ENCODE results near the gene LENG9. TPM values are rescaled to one million over a fixed set of nuclear protein-coding genes. Genes with fewer than 3 reads are reported as not detected.
A peak's percentile ranks its signal among the peaks of the same experiment; 100 is the strongest.

Gene LENG9
- total RNA-seq, 1 donor from 2014 or later = 10.3 TPM

GRCh38 chr19:54462655-54463530, 685 bp downstream of the LENG9 start:
- Histone ChIP-seq H3K36me3 (peaks cover 0 to 43% of the 10 kb centered on the region in 2 donors), H3K4me3 (peak overlapping the region; percentile 62 to 64), H3K4me1 (peaks cover 32% of the 10 kb centered on the region), H3K9me3 (no peaks in the 10 kb centered on the region), H3K27ac (peak overlapping the region; percentile 90), H3K27me3 (no peaks in the 10 kb centered on the region)
- TF ChIP-seq POLR2AphosphoS5 (IDR thresholded peaks at IDR 0.05; ENCODE audit: insufficient read depth in 1 of 2, low read depth in 1 of 2) (peak in 1 of 2 donors; percentile 47), POLR2A (IDR thresholded peaks at IDR 0.05) (no peak), CTCF (IDR thresholded peaks at IDR 0.05) (peak in 1 of 3 experiments; percentile 19)
- intact Hi-C loops (cut with DNase I) = no loop called here
- no peak for DNase-seq (ENCODE audit: extremely low spot score in 2 of 2)

GRCh38 chr19:54462047-54462654, 1.4 kb downstream of the LENG9 start:
- Histone ChIP-seq H3K4me3 (peak overlapping the region; percentile 62 to 64), H3K9me3 (no peaks in the 10 kb centered on the region), H3K27ac (peak overlapping the region; percentile 90), H3K36me3 (peaks cover 0 to 50% of the 10 kb centered on the region in 2 donors), H3K4me1 (peaks cover 32% of the 10 kb centered on the region), H3K27me3 (no peaks in the 10 kb centered on the region)
- intact Hi-C loops (cut with DNase I) = no loop called here
- no peak for DNase-seq (ENCODE audit: extremely low spot score in 2 of 2)
- TF ChIP-seq POLR2A (IDR thresholded peaks at IDR 0.05) (no peak), POLR2AphosphoS5 (IDR thresholded peaks at IDR 0.05; ENCODE audit: insufficient read depth in 1 of 2, low read depth in 1 of 2) (no peak), CTCF (IDR thresholded peaks at IDR 0.05) (no peak)

GRCh38 chr19:54461613-54462012, 2.0 kb downstream of the LENG9 start:
- Histone ChIP-seq H3K27me3 (no peaks in the 10 kb centered on the region), H3K9me3 (no peaks in the 10 kb centered on the region), H3K27ac (no peak overlapping the region), H3K4me3 (no peak overlapping the region), H3K36me3 (peaks cover 0 to 55% of the 10 kb centered on the region in 2 donors), H3K4me1 (peaks cover 32% of the 10 kb centered on the region)
- intact Hi-C loops (cut with DNase I) = no loop called here
- TF ChIP-seq POLR2A (IDR thresholded peaks at IDR 0.05) (no peak), POLR2AphosphoS5 (IDR thresholded peaks at IDR 0.05; ENCODE audit: insufficient read depth in 1 of 2, low read depth in 1 of 2) (no peak)
- no peak for DNase-seq (ENCODE audit: extremely low spot score in 2 of 2)

GRCh38 chr19:54461210-54461609, 2.4 kb downstream of the LENG9 start:
- Histone ChIP-seq H3K36me3 (peaks cover 0 to 59% of the 10 kb centered on the region in 2 donors), H3K4me3 (no peak overlapping the region), H3K4me1 (peaks cover 32% of the 10 kb centered on the region), H3K27ac (no peak overlapping the region), H3K9me3 (no peaks in the 10 kb centered on the region), H3K27me3 (no peaks in the 10 kb centered on the region)
- no peak for TF ChIP-seq POLR2AphosphoS5 (IDR thresholded peaks at IDR 0.05; ENCODE audit: insufficient read depth in 1 of 2, low read depth in 1 of 2)
- TF ChIP-seq POLR2A (IDR thresholded peaks at IDR 0.05) = no peak
- no peak for TF ChIP-seq CTCF (IDR thresholded peaks at IDR 0.05)
- DNase-seq (ENCODE audit: extremely low spot score in 2 of 2) = no peak
- intact Hi-C loops (cut with DNase I) = no loop called here

GRCh38 chr19:54460230-54461005, 3.2 kb downstream of the LENG9 start:
- intact Hi-C loops (cut with DNase I) = no loop called here
- H3K36me3 ChIP-seq = peaks cover 0 to 67% of the 10 kb centered on the region in 2 donors
- no peak for TF ChIP-seq POLR2AphosphoS5 (IDR thresholded peaks at IDR 0.05; ENCODE audit: insufficient read depth in 1 of 2, low read depth in 1 of 2)
- no peak for TF ChIP-seq POLR2A (IDR thresholded peaks at IDR 0.05)
- no peak for TF ChIP-seq CTCF (IDR thresholded peaks at IDR 0.05)
- no peak for DNase-seq (ENCODE audit: extremely low spot score in 2 of 2)
- H3K27me3 ChIP-seq = no peaks in the 10 kb centered on the region
- no peaks in the 10 kb centered on the region for H3K9me3 ChIP-seq
- no peak overlapping the region for H3K27ac ChIP-seq
- H3K4me3 ChIP-seq = no peak overlapping the region
- H3K4me1 ChIP-seq = peaks cover 32% of the 10 kb centered on the region
